ENCODE data around the gene BMS1. TPM values are rescaled to one million over a fixed set of nuclear protein-coding genes. Genes with fewer than 3 reads are reported as not detected.

BMS1 gene
- total and polyA plus RNA-seq, 2 donors (not counting 3 experiments of a cell fraction or from before 2014, with no cell fraction given), result 2.8 to 23.4 TPM

GRCh38 chr10:42783181-42783549 is 570 bp downstream of the BMS1 start:
- peaks cover 11% of the 10 kb centered on the region for H3K79me2 ChIP-seq (ENCODE audit: control insufficient read depth, insufficient read depth, low read length)
- intact Hi-C loops (cut with micrococcal nuclease), result loop anchor here (1.0 to 2.0 kb wide), 2 partner anchors 30 to 356 kb away; partner anchors contain the start of gene CSGALNACT2
- BruUV-seq (replicated peaks), result TSS peak; percentile 45
- POLR2A ChIA-PET, result interaction anchor here (1.0 kb wide), 2 partner anchors 10 to 14 kb away, joined by 3 read pairs; no protein-coding TSS in a partner anchor
- H2AFZ ChIP-seq (ENCODE audit: low read depth, low read length), result peak overlapping the region; percentile 51
- dilution Hi-C loops (cut with MboI; ENCODE audit: extremely low pct_ligation_motif_present, low sequenced_read_pairs), result no loop called here
- CTCF ChIA-PET, result interaction anchor here (3.2 kb wide), 1 partner anchor 29 kb away, joined by 36 read pairs; no protein-coding TSS in a partner anchor
- H3K27me3 ChIP-seq (ENCODE audit: control insufficient read depth in 2 of 2, insufficient read depth in 2 of 2, low read length in 2 of 2), result no peaks in the 10 kb centered on the region
- H3K9me3 ChIP-seq (replicated peaks; ENCODE audit: control insufficient read depth, insufficient read depth, low read length), result no peaks in the 10 kb centered on the region
- H3K4me1 ChIP-seq (ENCODE audit: control insufficient read depth, extremely low read depth, insufficient read depth, low read length), result peaks cover 11% of the 10 kb centered on the region
- H3K36me3 ChIP-seq (ENCODE audit: control insufficient read depth in 2 of 2, extremely low read depth in 1 of 2, insufficient read depth in 2 of 2, low read length in 2 of 2), result peaks cover 10 to 14% of the 10 kb centered on the region in 2 experiments
- peak overlapping the region; percentile 89 for H3K9ac ChIP-seq (replicated peaks; ENCODE audit: extremely low read depth, insufficient read depth, low read length)
- no peaks in the 10 kb centered on the region for H4K20me1 ChIP-seq (replicated peaks; ENCODE audit: control insufficient read depth, extremely low read depth, insufficient read depth, low read length)
- peak overlapping the region; percentile 87 for H3K27ac ChIP-seq (ENCODE audit: insufficient read depth, low read depth, low read length)
- H3K4me2 ChIP-seq (ENCODE audit: insufficient read depth, low read length), result peak overlapping the region; percentile 65
- DNase-seq (ENCODE audit: low read depth, low spot score), result peak; percentile 84
- H3K9me1 ChIP-seq (replicated peaks; ENCODE audit: control insufficient read depth, extremely low read depth, insufficient read depth, low read length), result no peaks in the 10 kb centered on the region
- TF ChIP-seq POLR2A (IDR thresholded peaks at IDR 0.05; ENCODE audit: low read depth, low read length), result no peak
- peak; percentile 92 for TF ChIP-seq FOS (IDR thresholded peaks at IDR 0.05; ENCODE audit: borderline replicate concordance, insufficient read depth, low read length)
- TF ChIP-seq GATA2 (IDR thresholded peaks at IDR 0.05; ENCODE audit: insufficient read depth, insufficient read length, low read depth, low read length), result peak; percentile 76
- no peak for TF ChIP-seq MYC (IDR thresholded peaks at IDR 0.05; ENCODE audit: low read depth, low read length)
- peak; percentile 3 for TF ChIP-seq JUN (IDR thresholded peaks at IDR 0.05; ENCODE audit: borderline replicate concordance, insufficient read depth, insufficient read length, low read depth)
- no peak for TF ChIP-seq MAX (IDR thresholded peaks at IDR 0.05; ENCODE audit: insufficient read depth, insufficient read length)
- no peak for TF ChIP-seq CTCF (IDR thresholded peaks at IDR 0.05; ENCODE audit: extremely low read depth in 1 of 2, insufficient read depth in 1 of 2, low read depth in 1 of 2, low read length in 2 of 2)
- peak; percentile 64 for TF ChIP-seq POLR2AphosphoS5 (IDR thresholded peaks at IDR 0.05; ENCODE audit: insufficient read depth, low read depth, low read length)
- TF ChIP-seq EZH2 (IDR thresholded peaks at IDR 0.05; ENCODE audit: borderline replicate concordance, low read depth, low read length, severe bottlenecking), result no peak
- FAIRE-seq, result peak; percentile 95
- peak overlapping the region; percentile 52 to 78 (median 68) for H3K4me3 ChIP-seq (replicated peaks in 1 of 3; ENCODE audit: insufficient read depth in 1 of 3, low read depth in 1 of 3, low read length in 3 of 3)
